NT2/D1 (cell line): ENCODE measurements around the gene TMPRSS9.
"Not testable (repeated sequence)": the region's sequence is repeated elsewhere in the genome, so short reads cannot be mapped to it uniquely, and the experiment has no call there.

Experiments used
- DNase-seq: peaks from one replicate; pipeline ENCODE4 v3.0.0-alpha.2; 2011; ENCODE audit warnings: low read depth, low spot score
- H3K27me3 ChIP-seq: 2 replicates; pipeline ENCODE4 v1.6.0; 2011; ENCODE audit warnings: mild to moderate bottlenecking; ENCODE audit not compliant: insufficient read length, insufficient read depth
- H3K36me3 ChIP-seq: 2 replicates; pipeline ENCODE4 v1.6.1; 2011; ENCODE audit warnings: mild to moderate bottlenecking, low read length, mixed read lengths; ENCODE audit not compliant: insufficient read depth, insufficient read length
- H3K4me1 ChIP-seq: 2 replicates; pipeline ENCODE4 v1.5.1; 2011; ENCODE audit not compliant: insufficient read depth, insufficient read length
- H3K4me3 ChIP-seq: 2 replicates; pipeline ENCODE4 v1.5.1; 2011; ENCODE audit warnings: low read depth; ENCODE audit not compliant: insufficient read length
- H3K9ac ChIP-seq: 2 replicates; pipeline ENCODE4 v1.6.0; 2011; ENCODE audit warnings: low read depth; ENCODE audit not compliant: insufficient read length
- H3K9me3 ChIP-seq: 2 replicates; pipeline ENCODE4 v1.5.1; 2011; ENCODE audit warnings: mild to moderate bottlenecking, low read length; ENCODE audit not compliant: insufficient read depth
- SUZ12 ChIP-seq: IDR thresholded peaks from 2 replicates; pipeline ENCODE4 v1.6.1; 2011; ENCODE audit not compliant: insufficient read length, insufficient read depth; ENCODE audit errors: extremely low read depth
- YY1 ChIP-seq: IDR thresholded peaks from 2 replicates; pipeline ENCODE4 v1.6.1; 2011; ENCODE audit not compliant: insufficient read length, insufficient read depth
- ZNF274 ChIP-seq: IDR thresholded peaks from 2 replicates; pipeline ENCODE4 v1.6.1; 2011; ENCODE audit warnings: mild to moderate bottlenecking, low read depth, low read length

The TMPRSS9 gene

GRCh38 chr19:2343289-2343982, 16.6 kb upstream of the TMPRSS9 start:
- Histone ChIP-seq H3K4me3 (no peak overlapping the region), H3K4me1 (peaks cover 4% of the 10 kb centered on the region), H3K36me3 (peaks cover 73% of the 10 kb centered on the region), H3K27me3 (no peaks in the 10 kb centered on the region), H3K9me3 (no peaks in the 10 kb centered on the region), H3K9ac (no peak overlapping the region)
- TF ChIP-seq YY1 (no peak), SUZ12 (no peak), ZNF274 (no peak)
- DNase-seq, result no peak

DNA sequence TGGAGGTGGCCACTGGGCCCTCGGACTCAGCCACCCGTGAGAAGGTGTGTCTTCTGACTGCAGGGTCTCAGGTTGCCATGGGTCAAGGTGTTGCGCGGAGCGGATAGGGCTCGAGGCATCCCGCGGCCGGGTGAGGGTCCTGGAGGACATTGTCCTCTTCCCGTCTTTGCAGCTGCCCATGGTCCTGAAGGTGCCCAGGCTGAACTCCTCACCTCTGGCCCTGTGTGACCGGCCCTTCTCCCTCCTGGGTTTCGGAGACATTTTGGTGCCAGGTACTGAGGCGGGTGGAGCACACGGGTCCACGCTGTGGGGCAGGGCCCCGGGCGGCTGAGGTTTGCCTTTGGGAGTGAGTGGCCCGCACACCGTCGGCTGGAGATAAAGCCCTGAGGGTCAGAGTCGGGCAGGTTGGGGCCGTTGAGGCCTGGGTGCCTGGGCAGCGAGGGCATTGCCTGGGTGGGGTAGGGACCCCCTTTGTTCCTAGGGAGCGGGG, 15.6 kb upstream of the TMPRSS9 start:
- no peak overlapping the region for H3K9ac ChIP-seq
- H3K4me3 ChIP-seq, result no peak overlapping the region
- H3K4me1 ChIP-seq, result peaks cover 4% of the 10 kb centered on the region
- H3K27me3 ChIP-seq, result no peaks in the 10 kb centered on the region
- TF ChIP-seq ZNF274 (no peak), SUZ12 (no peak)
- peaks cover 68% of the 10 kb centered on the region for H3K36me3 ChIP-seq
- DNase-seq, result no peak
- H3K9me3 ChIP-seq, result no peaks in the 10 kb centered on the region

DNA sequence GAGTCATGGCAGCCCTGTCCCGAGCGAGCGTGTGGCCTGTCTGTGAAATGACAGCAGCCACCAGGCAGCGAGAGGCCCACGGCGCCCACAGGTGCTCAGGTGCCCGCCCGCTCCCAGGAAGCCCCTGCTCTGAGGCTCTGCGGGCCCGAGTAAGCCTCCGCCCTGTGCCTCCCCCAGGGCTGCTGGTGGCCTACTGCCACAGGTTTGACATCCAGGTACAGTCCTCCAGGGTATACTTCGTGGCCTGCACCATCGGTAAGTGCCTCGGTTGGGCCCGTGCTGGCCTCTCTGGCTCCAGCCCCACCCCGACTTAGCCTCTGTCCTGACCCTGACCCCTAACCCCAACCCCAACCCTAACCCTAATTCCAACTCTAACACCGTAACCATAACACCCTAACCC, 15.0 kb upstream of the TMPRSS9 start:
- H3K9ac ChIP-seq, result no peak overlapping the region
- no peak for DNase-seq
- peaks cover 2% of the 10 kb centered on the region for H3K4me1 ChIP-seq
- peaks cover 68% of the 10 kb centered on the region for H3K36me3 ChIP-seq
- no peak overlapping the region for H3K4me3 ChIP-seq
- no peaks in the 10 kb centered on the region for H3K27me3 ChIP-seq
- TF ChIP-seq YY1 (no peak), ZNF274 (no peak), SUZ12 (no peak)
- no peaks in the 10 kb centered on the region for H3K9me3 ChIP-seq

DNA sequence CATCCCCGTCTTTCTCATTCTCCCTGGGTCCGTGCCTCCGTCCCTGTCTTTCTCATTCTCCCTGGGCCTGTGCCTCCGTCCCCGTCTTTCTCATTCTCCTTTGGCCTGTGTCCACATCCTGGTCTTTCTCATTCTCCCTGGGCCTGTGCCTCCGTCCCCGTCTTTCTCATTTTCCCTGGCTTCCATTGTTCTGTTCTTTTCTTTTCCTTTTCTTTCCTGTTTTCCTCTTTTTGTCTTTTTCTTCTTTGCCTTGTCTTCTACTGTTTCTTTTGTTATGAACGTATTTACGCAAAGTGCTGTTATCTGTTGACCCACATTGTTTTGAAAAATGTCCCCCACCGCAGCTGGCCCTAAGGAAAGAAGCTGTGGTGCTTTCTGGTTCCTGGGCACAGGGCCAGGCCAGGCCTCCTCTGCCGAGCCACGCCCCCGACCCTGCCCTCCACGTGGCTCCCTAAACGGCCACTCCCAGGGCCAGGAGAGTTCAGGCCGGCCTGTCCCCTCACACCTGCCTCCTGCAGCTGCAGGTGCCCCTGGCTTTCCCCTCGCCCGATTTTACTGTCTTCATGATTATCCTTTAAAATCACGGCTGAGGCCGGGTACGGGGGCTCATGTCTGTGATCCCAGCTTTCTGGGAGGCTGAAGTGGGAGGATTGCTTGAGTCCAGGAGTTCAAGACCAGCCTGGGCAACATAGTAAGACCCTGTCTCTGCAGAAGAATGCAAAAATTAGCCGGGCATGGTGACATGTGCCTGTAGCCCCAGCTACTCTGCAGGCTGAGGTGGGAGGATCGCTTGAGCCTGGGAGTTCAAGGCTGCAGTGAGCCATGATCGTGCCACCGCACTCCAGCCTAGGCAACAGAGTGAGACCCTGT, 14.0 kb upstream of the TMPRSS9 start:
- H3K9ac ChIP-seq, result no peak overlapping the region
- TF ChIP-seq YY1 (no peak), SUZ12 (no peak), ZNF274 (no peak)
- H3K27me3 ChIP-seq, result no peaks in the 10 kb centered on the region
- peaks cover 68% of the 10 kb centered on the region for H3K36me3 ChIP-seq
- DNase-seq, result no peak
- H3K4me3 ChIP-seq, result no peak overlapping the region
- peaks cover 2% of the 10 kb centered on the region for H3K4me1 ChIP-seq
- H3K9me3 ChIP-seq, result no peaks in the 10 kb centered on the region

GRCh38 chr19:2349818-2350217, 10.2 kb upstream of the TMPRSS9 start:
- H3K9me3 ChIP-seq, H3K9ac ChIP-seq, H3K4me1 ChIP-seq, H3K4me3 ChIP-seq, H3K27me3 ChIP-seq, DNase-seq: not testable (repeated sequence)
- peaks cover 71% of the 10 kb centered on the region for H3K36me3 ChIP-seq

DNA sequence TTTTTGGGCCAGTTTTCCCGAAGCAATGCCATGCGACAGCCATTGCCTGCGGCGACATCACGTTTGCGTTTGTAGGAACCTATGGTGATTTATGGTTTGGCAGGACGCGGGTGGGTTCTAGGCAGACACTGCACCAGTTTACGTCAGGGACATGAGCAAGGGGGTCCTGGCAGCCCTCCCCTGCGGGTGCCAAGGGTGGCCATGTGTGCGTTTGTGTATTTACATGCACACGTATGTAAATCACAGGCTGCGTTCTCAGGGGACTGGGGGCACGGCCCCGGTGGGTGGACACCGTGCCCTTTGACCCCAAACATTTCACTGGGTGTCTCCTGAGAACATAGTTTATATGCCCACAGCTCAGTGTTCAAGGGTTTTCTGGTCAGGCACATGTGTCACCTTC, 9.4 kb upstream of the TMPRSS9 start:
- no peak for DNase-seq
- no peaks in the 10 kb centered on the region for H3K27me3 ChIP-seq
- H3K9me3 ChIP-seq, result no peaks in the 10 kb centered on the region
- peaks cover 73% of the 10 kb centered on the region for H3K36me3 ChIP-seq
- H3K9ac ChIP-seq, result no peak overlapping the region
- TF ChIP-seq ZNF274 (no peak), YY1 (no peak), SUZ12 (no peak)
- no peak overlapping the region for H3K4me3 ChIP-seq
- H3K4me1 ChIP-seq, result no peaks in the 10 kb centered on the region

DNA sequence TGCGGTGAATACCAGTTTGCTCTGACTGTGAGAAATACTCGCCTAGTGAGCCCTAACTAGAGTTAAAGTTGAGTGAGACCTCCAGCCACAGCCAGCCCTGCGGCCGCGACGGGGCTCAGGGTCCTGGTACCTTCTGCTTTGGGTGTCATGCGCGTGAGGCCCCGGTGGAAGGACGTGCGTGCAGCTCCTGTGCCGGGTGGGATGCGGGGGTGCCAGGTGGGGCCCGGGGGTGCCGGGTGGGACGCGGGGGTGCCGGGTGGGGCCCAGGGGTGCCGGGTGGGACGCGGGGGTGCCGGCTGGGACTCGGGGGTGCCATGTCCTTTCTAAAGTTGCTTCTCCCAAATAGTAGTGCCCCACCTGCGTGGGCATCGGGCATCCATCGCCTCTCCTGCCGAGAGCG, 8.5 kb upstream of the TMPRSS9 start:
- TF ChIP-seq ZNF274 (no peak), SUZ12 (no peak), YY1 (no peak)
- H3K27me3 ChIP-seq, result no peaks in the 10 kb centered on the region
- H3K4me1 ChIP-seq, result peaks cover 4% of the 10 kb centered on the region
- no peak for DNase-seq
- no peaks in the 10 kb centered on the region for H3K9me3 ChIP-seq
- no peak overlapping the region for H3K9ac ChIP-seq
- H3K36me3 ChIP-seq, result peaks cover 73% of the 10 kb centered on the region
- no peak overlapping the region for H3K4me3 ChIP-seq

GRCh38 chr19:2352121-2352520, 7.9 kb upstream of the TMPRSS9 start:
- H3K4me1 ChIP-seq, result peaks cover 4% of the 10 kb centered on the region
- H3K9ac ChIP-seq, result no peak overlapping the region
- no peaks in the 10 kb centered on the region for H3K27me3 ChIP-seq
- peaks cover 69% of the 10 kb centered on the region for H3K36me3 ChIP-seq
- no peaks in the 10 kb centered on the region for H3K9me3 ChIP-seq
- TF ChIP-seq ZNF274 (no peak), SUZ12 (no peak), YY1 (no peak)
- no peak overlapping the region for H3K4me3 ChIP-seq
- DNase-seq, result no peak
